HFFc6 (cell line): ENCODE results near the gene UGT1A8. TPM values are rescaled to one million over a fixed set of nuclear protein-coding genes. Genes with fewer than 3 reads are reported as not detected.
"Not testable (repeated sequence)": the region's sequence is repeated elsewhere in the genome, so short reads cannot be mapped to it uniquely, and the experiment has no call there.

Experiments
- DNase-seq: peaks from one replicate; pipeline ENCODE4 v3.0.0-alpha.2; 2018
- H3K27ac Mint-ChIP-seq: 2 replicates; pipeline ENCODE4 v1.8.0; 2020; ENCODE audit warnings: mild to moderate bottlenecking, mixed read lengths
- H3K27me3 Mint-ChIP-seq: 2 replicates; pipeline ENCODE4 v1.8.0; 2021; ENCODE audit warnings: mild to moderate bottlenecking, moderate library complexity, mixed read lengths; ENCODE audit not compliant: insufficient read depth
- H3K36me3 Mint-ChIP-seq: 2 replicates; pipeline ENCODE4 v1.8.0; 2021; ENCODE audit warnings: low read depth, mixed read lengths
- H3K4me1 Mint-ChIP-seq: 2 replicates; pipeline ENCODE4 v1.8.0; 2020; ENCODE audit warnings: low read depth, mixed read lengths
- H3K4me3 Mint-ChIP-seq: 2 replicates; pipeline ENCODE4 v1.8.0; 2020; ENCODE audit warnings: mild to moderate bottlenecking, moderate library complexity, mixed read lengths
- H3K9me3 Mint-ChIP-seq: 2 replicates; pipeline ENCODE4 v1.8.0; 2020; ENCODE audit warnings: mild to moderate bottlenecking, mixed read lengths
- total RNA-seq, 6 experiments: library from RNA; stranded (reverse); fragmentation: NEBNext Ultra II Directional; extraction: Animal tissue kit (Norgen Biotek cat#: 25700); gene quantifications; 2 replicates in 1 of 6; 3 replicates in 5 of 6; pipeline ENCODE4 v1.2.3, GENCODE V29; 2021
- TF ChIP-seq, protein P1 (sequence below): fragments of 200-600 bp; sonication (generic); IDR thresholded peaks from 2 replicates; pipeline ENCODE4 v1.5.0; 2021; ENCODE audit warnings: antibody characterized with exemption, mild to moderate bottlenecking

UGT1A8 gene
- total RNA-seq, 6 experiments from 2014 or later = not detected

DNA sequence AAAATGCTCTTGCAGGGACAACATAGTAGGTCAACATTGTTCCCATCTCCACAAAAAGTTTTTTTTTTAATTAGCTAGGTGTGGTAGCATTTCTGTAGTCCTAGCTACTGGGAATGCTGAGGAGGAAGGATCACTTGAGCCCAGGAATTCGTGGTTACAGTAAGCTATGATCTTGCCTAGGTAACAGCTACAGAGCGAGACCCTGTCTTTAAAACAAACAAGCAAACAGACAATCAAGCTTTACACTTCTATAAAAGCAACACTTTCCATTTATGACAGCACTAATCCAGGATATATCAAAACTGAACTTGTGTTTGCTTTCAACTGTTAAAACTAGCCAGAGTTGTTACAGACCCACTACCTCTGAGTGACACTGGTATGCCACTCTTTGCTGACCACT is 123.4 kb downstream of the UGT1A8 start:
- H3K36me3 Mint-ChIP-seq = no peaks in the 10 kb centered on the region
- H3K27ac Mint-ChIP-seq = no peak overlapping the region
- TF ChIP-seq, protein P1, sequence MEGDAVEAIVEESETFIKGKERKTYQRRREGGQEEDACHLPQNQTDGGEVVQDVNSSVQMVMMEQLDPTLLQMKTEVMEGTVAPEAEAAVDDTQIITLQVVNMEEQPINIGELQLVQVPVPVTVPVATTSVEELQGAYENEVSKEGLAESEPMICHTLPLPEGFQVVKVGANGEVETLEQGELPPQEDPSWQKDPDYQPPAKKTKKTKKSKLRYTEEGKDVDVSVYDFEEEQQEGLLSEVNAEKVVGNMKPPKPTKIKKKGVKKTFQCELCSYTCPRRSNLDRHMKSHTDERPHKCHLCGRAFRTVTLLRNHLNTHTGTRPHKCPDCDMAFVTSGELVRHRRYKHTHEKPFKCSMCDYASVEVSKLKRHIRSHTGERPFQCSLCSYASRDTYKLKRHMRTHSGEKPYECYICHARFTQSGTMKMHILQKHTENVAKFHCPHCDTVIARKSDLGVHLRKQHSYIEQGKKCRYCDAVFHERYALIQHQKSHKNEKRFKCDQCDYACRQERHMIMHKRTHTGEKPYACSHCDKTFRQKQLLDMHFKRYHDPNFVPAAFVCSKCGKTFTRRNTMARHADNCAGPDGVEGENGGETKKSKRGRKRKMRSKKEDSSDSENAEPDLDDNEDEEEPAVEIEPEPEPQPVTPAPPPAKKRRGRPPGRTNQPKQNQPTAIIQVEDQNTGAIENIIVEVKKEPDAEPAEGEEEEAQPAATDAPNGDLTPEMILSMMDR = no peak
- no peak overlapping the region for H3K4me3 Mint-ChIP-seq
- no peak for DNase-seq
- no peaks in the 10 kb centered on the region for H3K4me1 Mint-ChIP-seq
- peaks cover 13% of the 10 kb centered on the region for H3K27me3 Mint-ChIP-seq
- H3K9me3 Mint-ChIP-seq = peaks cover 10% of the 10 kb centered on the region; the same call in 1 of the 2 replicates

DNA sequence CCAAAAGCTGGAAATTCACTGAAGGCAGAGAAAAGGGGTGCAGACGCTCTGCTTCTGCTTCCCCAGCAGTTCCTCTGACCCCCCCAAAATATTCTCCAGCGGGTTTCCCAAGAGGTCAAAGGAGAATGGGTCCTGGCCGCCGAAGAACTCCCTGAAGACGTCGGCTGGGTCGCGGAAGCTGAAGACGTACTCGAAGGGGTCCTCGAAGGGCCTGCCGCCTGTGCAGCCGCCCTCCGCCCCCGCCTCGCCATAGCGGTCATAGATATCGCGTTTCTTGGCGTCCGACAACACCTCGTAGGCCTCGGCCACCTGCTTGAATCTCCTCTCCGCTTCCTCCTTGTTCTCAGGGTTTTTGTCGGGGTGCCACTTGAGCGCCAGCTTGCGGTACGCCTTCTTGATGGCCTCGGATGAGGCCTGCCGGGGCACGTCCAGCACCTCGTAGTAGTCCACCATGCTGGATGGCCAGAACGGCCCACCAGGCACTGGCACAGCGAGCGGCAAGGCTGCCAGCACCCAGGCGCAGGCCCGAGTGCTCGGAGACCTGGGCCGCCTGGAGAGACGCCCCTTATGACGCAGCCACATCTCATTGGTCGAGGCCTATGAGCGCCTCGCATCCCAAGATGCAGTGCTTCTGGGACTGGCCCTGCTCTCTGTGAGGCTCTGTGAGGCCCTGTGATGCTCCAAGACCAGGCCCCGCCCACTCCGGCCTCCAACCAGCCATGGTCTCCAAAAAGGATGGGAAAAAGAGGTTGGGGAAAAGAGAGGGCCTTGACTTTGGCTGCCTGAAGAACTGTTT is 126.2 kb downstream of the UGT1A8 start:
- DNase-seq = no peak
- no peak overlapping the region for H3K27ac Mint-ChIP-seq
- TF ChIP-seq, protein P1 = no peak
- H3K27me3 Mint-ChIP-seq = peaks cover 7% of the 10 kb centered on the region; the same call in 1 of the 2 replicates
- H3K4me3 Mint-ChIP-seq = no peak overlapping the region
- H3K9me3 Mint-ChIP-seq = peaks cover 6% of the 10 kb centered on the region; the same call in 1 of the 2 replicates
- no peaks in the 10 kb centered on the region for H3K36me3 Mint-ChIP-seq
- no peaks in the 10 kb centered on the region for H3K4me1 Mint-ChIP-seq

DNA sequence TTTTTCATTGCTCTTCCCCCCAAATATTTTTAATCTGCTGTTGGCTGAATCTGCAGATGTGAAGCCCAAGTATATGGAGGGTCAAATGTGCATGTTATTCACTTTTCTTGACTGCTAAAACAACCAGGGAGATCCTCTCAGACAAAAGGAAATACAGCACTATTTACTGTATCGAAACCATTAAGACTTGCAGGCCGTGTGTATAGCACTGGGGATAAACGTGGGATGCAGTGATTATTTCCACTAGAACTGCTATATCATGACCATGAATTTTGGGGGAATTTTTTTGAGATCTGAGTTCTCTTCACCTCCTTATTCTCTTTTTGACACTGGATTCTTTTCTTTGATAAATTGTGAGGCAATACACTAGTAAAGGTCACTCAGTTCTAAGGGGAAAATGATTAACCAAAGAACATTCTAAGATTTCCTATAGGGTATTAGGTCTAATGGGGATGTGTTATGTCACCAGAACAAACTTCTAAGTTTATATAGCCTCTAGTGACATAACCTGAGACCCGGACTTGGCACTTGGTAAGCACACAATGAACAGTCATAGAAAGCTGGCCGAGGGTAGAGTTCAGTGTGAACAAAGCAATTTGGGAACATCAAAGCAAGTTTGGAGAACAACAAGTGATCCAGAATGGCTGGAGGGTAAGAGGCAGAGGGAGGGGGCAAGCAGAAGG is 127.8 kb downstream of the UGT1A8 start:
- no peak for DNase-seq
- H3K36me3 Mint-ChIP-seq = no peaks in the 10 kb centered on the region
- H3K9me3 Mint-ChIP-seq = peaks cover 12% of the 10 kb centered on the region
- H3K4me3 Mint-ChIP-seq = no peak overlapping the region
- TF ChIP-seq, protein P1 = no peak
- no peaks in the 10 kb centered on the region for H3K4me1 Mint-ChIP-seq
- H3K27me3 Mint-ChIP-seq = peaks cover 7% of the 10 kb centered on the region; the same call in 1 of the 2 replicates
- no peak overlapping the region for H3K27ac Mint-ChIP-seq

DNA sequence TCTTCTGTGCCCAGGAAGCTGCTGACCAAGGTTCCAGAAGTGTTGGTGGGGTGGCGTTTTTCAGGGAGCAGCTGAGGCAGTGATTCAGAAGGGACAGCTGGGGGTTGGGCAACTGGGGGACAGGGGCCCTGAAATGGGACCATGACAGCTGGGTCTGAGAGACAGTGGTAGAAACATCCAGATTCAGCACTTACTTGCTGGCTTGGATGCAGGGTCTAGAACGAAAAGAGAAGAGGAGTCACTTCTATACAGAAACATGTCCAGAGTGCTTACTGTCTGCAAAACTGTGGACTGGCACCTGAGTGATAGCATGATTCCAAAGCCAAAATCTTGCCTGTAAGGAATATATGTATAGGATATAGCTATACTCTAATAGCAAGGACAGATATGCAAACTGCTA is 128.4 kb downstream of the UGT1A8 start:
- H3K4me1 Mint-ChIP-seq, H3K27ac Mint-ChIP-seq, DNase-seq, H3K4me3 Mint-ChIP-seq, H3K27me3 Mint-ChIP-seq, H3K36me3 Mint-ChIP-seq: not testable (repeated sequence)
- H3K9me3 Mint-ChIP-seq = peaks cover 12% of the 10 kb centered on the region

DNA sequence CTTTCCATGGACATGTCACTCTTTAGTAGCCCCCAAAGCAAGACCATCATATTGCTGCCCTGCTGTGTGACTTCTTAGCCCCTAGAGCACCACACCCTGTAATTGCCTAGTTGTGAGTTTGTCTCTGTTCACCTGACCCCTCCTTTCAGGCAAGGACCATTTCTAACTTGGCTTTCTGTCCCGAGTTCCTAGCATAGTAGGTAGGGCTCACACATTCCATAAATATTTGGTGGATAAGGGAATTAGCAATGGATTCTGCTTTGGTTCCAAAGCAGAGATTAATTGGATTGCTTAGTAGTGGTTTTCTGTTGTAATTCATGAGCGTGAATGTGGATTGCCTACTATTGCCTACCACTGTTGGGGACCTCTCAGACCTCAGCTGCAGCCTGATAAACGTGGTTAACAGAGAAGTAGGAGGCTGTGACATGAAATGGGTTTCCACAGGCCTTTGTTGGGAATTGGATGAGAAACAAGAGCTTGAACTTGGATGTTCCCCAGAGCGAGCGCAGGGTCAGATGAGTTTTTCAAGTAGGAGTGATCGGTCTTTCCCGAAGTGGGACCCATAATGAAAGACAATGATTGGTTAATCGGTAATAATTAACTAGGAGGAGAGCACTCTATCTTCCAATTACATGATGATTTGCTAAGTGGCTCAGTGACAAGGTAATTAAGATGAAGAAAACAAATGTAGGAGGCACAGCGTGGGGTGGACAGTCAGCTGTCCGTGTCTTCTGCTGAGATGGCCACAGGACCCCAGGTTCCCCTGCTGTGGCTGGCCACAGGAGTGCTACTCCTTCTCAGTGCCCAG is 129.2 kb downstream of the UGT1A8 start:
- no peak for DNase-seq
- no peaks in the 10 kb centered on the region for H3K4me1 Mint-ChIP-seq
- no peak overlapping the region for H3K4me3 Mint-ChIP-seq
- TF ChIP-seq, protein P1 = no peak
- H3K36me3 Mint-ChIP-seq = no peaks in the 10 kb centered on the region
- peaks cover 7% of the 10 kb centered on the region; the same call in 1 of the 2 replicates for H3K27me3 Mint-ChIP-seq
- H3K27ac Mint-ChIP-seq = no peak overlapping the region
- H3K9me3 Mint-ChIP-seq = peaks cover 20% of the 10 kb centered on the region

DNA sequence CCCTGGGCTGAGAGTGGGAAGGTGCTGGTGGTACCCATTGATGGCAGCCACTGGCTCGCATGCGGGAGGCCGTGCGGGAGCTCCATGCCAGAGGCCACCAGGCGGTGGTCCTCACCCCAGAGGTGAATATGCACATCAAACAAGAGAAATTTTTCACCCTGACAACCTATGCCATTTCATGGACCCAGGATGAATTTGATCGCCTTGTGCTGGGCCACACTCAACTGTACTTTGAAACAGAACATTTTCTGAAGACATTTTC is 129.8 kb downstream of the UGT1A8 start:
- no peak overlapping the region for H3K4me3 Mint-ChIP-seq
- H3K36me3 Mint-ChIP-seq = no peaks in the 10 kb centered on the region
- H3K9me3 Mint-ChIP-seq = peaks cover 23% of the 10 kb centered on the region
- peaks cover 7% of the 10 kb centered on the region; the same call in 1 of the 2 replicates for H3K27me3 Mint-ChIP-seq
- DNase-seq = no peak
- TF ChIP-seq, protein P1 = no peak
- no peaks in the 10 kb centered on the region for H3K4me1 Mint-ChIP-seq
- H3K27ac Mint-ChIP-seq = no peak overlapping the region

DNA sequence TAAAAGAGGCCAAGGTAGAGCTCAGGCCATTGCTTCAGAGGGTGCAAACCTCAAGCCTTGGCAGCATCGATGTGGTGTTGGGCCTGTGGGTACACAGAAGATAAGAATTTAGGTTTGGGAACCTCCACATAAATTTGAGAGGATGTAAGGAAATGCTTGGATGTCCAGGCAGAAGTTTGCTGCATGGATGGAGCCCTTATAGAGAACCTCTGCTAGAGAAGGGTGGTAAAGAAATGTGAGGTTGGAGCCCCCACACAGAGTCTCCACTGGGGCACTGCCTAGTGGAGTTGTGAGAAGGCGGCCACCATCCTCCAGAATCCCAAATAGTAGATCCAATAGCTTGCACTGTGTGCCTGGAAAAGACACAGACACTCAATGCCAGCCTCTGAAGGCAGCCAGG is 133.3 kb downstream of the UGT1A8 start:
- not testable (repeated sequence) for H3K4me1 Mint-ChIP-seq

DNA sequence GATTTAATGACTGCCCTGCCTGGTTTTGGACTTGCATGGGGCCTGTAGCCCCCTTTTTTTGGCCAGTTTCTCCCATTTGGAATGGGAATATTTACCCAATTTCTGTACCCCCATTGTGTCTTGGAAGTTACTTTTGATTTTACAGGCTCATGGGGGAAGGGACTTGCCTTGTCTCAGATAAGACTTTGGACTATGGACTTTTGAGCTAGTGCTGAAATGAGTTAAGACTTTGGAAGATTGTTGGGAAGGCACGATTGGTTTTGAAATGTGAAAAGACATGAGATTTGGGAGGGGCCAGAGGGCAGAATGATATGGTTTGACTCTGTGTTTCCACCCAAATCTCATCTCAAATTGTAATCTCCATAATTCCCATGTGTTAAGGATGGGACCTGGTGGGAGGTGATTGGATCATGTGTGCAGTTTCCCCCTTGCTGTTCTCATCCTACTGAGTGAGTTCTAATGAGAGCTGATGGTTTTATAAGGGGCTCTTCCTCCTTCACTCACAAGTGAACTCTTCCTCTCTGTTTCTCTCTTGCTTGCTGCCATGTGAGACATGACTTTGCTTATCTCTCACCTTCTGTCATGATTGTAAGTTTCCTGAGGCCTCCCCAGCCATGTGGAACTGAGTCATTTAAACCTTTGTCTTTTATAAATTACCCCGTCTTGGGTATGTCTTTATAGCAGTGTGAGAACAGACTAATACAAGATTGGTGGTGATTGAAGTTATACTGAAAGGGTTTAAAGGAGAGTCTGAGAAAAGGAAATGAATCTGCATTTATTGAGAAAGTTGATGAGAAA is 134.0 kb downstream of the UGT1A8 start:
- H3K4me1 Mint-ChIP-seq, H3K27me3 Mint-ChIP-seq, H3K4me3 Mint-ChIP-seq, H3K27ac Mint-ChIP-seq, DNase-seq, H3K36me3 Mint-ChIP-seq: not testable (repeated sequence)
- H3K9me3 Mint-ChIP-seq = peaks cover 24% of the 10 kb centered on the region

More for the DNA sequence above, 133.3 kb downstream of the UGT1A8 start:
- H3K9me3 Mint-ChIP-seq = peaks cover 23% of the 10 kb centered on the region
- not testable (repeated sequence) for H3K27me3 Mint-ChIP-seq, H3K27ac Mint-ChIP-seq, H3K4me3 Mint-ChIP-seq, DNase-seq, H3K36me3 Mint-ChIP-seq
